SJCRH30 (cell line): ENCODE data around the gene PDCD1LG2. TPM values are rescaled to one million over a fixed set of nuclear protein-coding genes. Genes with fewer than 3 reads are reported as not detected.
"Not testable (repeated sequence)": the region's sequence is repeated elsewhere in the genome, so short reads cannot be mapped to it uniquely, and the experiment has no call there.

ENCODE experiments used
- DNase-seq, 2 experiments: peaks; one replicate each; pipeline ENCODE4 v3.0.0-alpha.2; 2015 to 2020
- H3K27ac ChIP-seq: fragments of 250-450 bp; sonication (Bioruptor Pico); 2 replicates; pipeline ENCODE4 v1.5.1; 2020; ENCODE audit warnings: mild to moderate bottlenecking, moderate library complexity
- H3K27me3 ChIP-seq: fragments of 250-450 bp; sonication (Bioruptor Pico); 2 replicates; pipeline ENCODE4 v1.5.1; 2020; ENCODE audit warnings: mild to moderate bottlenecking, moderate library complexity
- H3K36me3 ChIP-seq: fragments of 250-450 bp; sonication (Bioruptor Pico); 2 replicates; pipeline ENCODE4 v1.5.1; 2020; ENCODE audit warnings: mild to moderate bottlenecking, moderate library complexity
- H3K4me1 ChIP-seq: fragments of 250-450 bp; sonication (Bioruptor Pico); 2 replicates; pipeline ENCODE4 v1.5.1; 2020; ENCODE audit warnings: mild to moderate bottlenecking, moderate library complexity
- H3K4me3 ChIP-seq: fragments of 250-450 bp; sonication (Bioruptor Pico); 2 replicates; pipeline ENCODE4 v1.5.1; 2020; ENCODE audit warnings: mild to moderate bottlenecking, moderate library complexity
- H3K9me3 ChIP-seq: fragments of 250-450 bp; sonication (Bioruptor Pico); replicated peaks from 2 replicates; pipeline ENCODE4 v1.5.1; 2020; ENCODE audit warnings: mild to moderate bottlenecking, moderate library complexity
- total RNA-seq: library from RNA; depleted of rRNA; stranded (reverse); fragments of >200 nt; shearing (Covaris generic); gene quantifications from 2 replicates; pipeline ENCODE4 v1.2.3, GENCODE V29; 2014

Gene PDCD1LG2
- total RNA-seq, 1 experiment from 2014 or later, result 0.59 TPM

DNA sequence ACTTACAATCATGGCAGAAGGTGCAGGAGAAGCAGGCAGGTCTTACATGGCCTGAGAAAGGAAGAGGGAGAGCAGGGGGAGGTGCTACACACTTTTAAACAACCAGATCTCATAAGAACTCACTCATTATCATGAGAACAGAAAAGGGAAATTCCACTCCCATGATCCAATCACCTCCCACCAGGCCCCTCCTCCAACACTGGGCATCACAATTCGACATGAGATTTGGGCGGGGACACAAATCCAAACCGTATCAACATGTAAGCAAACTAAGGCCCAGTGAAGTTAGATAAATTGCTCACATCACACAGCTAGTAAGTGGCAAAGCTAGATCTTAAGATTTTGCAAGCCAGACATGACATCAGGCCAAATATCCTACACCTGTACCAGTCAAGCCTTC, 70.3 kb downstream of the PDCD1LG2 start:
- H3K36me3 ChIP-seq, result no peaks in the 10 kb centered on the region
- H3K4me1 ChIP-seq, result no peaks in the 10 kb centered on the region
- H3K27me3 ChIP-seq, result no peaks in the 10 kb centered on the region
- DNase-seq, result no peak
- H3K9me3 ChIP-seq, result no peaks in the 10 kb centered on the region
- H3K27ac ChIP-seq, result no peak overlapping the region
- no peak overlapping the region for H3K4me3 ChIP-seq

DNA sequence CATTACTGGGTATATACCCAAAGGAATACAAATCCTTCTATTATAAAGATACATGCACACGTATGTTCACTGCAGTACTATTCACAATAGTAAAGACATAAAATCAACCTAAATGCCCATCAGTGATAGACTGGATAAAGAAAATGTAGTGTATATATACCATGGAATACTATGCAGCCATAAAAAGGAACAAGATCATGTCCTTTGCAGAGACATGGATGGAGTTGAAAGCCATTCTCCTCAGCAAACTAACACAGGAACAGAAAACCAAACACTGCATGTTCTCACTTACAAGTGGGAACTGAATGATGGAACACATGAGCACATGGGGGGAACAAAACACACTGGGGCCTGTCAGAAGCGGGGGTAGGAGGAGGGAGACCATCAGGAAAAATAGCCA, 71.4 kb downstream of the PDCD1LG2 start:
- H3K4me3 ChIP-seq, H3K27me3 ChIP-seq, H3K4me1 ChIP-seq, DNase-seq, H3K27ac ChIP-seq, H3K36me3 ChIP-seq, H3K9me3 ChIP-seq: not testable (repeated sequence)

DNA sequence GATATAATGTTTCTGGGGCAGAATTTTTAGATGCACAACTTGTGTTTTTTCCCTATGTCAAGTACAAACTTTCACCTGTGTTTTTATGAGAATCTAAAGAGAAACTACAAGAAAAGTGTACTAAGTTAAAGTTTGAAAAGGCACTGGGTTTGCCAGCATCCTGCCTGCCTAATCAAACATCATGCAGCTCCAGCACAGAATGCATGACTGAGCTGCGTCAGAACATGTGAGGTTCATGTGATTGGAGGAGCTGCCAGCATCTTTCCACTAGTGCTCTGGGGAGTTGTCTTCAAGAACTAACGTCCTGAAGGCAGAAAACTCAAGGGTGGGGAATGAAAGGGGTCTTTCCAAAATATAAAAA, 72.5 kb downstream of the PDCD1LG2 start:
- no peak for DNase-seq
- Histone ChIP-seq H3K4me1 (no peaks in the 10 kb centered on the region), H3K27ac (no peak overlapping the region)

DNA sequence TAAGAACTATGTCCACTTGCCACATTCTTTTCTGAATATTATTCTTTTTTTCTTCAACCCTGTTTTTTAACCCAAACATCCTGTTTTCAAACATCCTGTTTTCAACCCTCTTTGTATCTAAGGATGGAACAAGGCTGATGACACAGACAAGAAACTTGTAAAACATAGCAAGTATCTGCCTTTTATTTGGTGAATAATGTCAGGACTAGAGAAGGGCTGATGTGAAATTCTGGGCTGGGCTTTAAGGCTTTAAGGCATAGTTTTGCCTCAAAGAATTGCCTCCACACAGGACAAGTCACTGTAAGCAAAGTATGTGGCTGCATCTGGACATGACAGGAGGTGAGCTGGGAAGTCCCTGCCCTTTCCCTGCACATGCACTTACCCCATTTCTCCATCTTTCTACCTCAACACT, 76.1 kb downstream of the PDCD1LG2 start:
- no peaks in the 10 kb centered on the region for H3K36me3 ChIP-seq
- no peak overlapping the region for H3K4me3 ChIP-seq
- no peak overlapping the region for H3K27ac ChIP-seq
- DNase-seq, result no peak
- no peaks in the 10 kb centered on the region for H3K4me1 ChIP-seq
- no peaks in the 10 kb centered on the region for H3K27me3 ChIP-seq
- no peaks in the 10 kb centered on the region for H3K9me3 ChIP-seq

More for the DNA sequence above, 72.5 kb downstream of the PDCD1LG2 start:
- Histone ChIP-seq H3K36me3 (no peaks in the 10 kb centered on the region), H3K9me3 (no peaks in the 10 kb centered on the region), H3K27me3 (no peaks in the 10 kb centered on the region), H3K4me3 (no peak overlapping the region)

DNA sequence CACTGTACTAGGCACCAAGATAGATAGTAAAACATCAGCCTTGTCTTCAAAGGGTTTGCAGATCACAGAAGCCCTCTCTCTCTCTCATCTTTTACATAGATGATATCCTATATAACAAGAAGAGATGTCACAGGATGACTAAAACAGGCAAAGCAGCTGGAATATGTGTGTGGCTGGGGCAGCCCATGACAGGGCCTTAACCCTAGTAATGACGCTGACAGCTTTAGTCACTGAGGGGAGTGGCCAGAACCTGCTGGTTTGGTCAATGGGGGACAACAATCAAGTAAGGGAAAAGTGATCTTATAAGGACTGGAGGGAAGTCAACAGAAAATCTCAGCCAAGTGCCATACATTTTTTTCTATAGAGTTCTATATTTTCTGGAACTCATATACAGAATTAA, 76.7 kb downstream of the PDCD1LG2 start:
- Histone ChIP-seq H3K4me3 (no peak overlapping the region), H3K4me1 (no peaks in the 10 kb centered on the region), H3K27ac (no peak overlapping the region), H3K9me3 (no peaks in the 10 kb centered on the region), H3K27me3 (no peaks in the 10 kb centered on the region), H3K36me3 (no peaks in the 10 kb centered on the region)
- no peak for DNase-seq

DNA sequence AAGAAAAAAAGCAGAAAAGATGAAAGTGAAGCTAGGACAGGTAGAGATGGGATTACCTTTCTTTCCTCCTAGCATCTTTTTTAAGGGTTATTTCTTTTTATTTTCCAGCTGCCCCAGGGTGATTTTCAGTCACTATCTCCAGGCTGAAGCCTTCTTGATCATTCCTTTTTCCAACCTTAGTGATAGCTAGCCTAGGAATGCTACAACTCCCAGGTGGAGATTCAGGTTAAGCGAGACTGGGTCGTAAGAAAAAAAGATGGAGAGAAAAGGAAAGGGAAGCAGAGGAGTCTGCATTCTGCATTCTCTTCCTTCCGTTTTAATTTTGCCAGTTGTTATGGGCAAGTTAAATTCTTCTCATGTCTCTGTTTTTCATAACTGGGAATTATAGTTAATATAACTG, 81.9 kb downstream of the PDCD1LG2 start:
- Histone ChIP-seq H3K27me3 (no peaks in the 10 kb centered on the region), H3K27ac (no peak overlapping the region), H3K4me3 (no peak overlapping the region), H3K36me3 (no peaks in the 10 kb centered on the region), H3K4me1 (no peaks in the 10 kb centered on the region), H3K9me3 (no peaks in the 10 kb centered on the region)
- no peak for DNase-seq

DNA sequence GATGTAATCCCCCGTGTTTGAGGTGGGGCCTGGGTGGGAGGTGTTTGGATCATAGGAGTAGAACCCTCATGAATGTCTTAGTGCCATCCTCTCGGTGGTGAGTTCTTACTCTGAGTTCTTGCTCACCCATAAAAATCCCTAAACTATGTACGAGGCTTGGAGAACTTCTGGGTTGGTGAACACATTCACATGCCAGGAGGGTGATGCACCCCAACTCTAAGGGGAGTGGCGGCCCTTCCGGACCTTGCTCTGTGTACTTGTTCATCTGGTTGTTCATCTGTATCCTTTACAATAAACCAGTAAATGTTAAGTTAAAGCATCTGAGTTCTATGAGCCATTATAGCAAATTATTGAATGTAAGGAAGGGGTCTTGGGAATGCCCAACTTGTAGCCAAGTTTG, 82.6 kb downstream of the PDCD1LG2 start:
- H3K36me3 ChIP-seq, result no peaks in the 10 kb centered on the region
- no peak overlapping the region for H3K4me3 ChIP-seq
- no peak overlapping the region for H3K27ac ChIP-seq
- no peaks in the 10 kb centered on the region for H3K9me3 ChIP-seq
- H3K27me3 ChIP-seq, result no peaks in the 10 kb centered on the region
- no peaks in the 10 kb centered on the region for H3K4me1 ChIP-seq
- no peak for DNase-seq

DNA sequence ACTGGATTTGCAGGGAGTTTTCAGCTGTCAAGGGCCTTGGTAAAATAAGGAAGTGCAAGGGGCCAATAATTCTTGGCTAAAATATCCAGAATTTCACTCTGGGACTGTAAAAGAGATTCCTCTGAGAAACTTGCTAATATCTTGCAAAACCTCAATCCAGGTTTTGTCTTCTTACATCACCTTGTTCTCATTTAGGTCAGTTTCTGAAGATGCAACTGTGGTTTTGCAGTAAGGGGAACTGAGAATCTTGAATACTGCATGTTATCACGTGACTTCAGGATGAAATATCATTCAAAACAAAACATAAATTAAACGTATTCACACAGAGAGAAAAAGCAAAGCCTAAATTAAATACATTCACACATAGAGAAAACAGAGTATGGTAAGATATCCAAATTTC, 83.6 kb downstream of the PDCD1LG2 start:
- no peaks in the 10 kb centered on the region for H3K36me3 ChIP-seq
- no peaks in the 10 kb centered on the region for H3K9me3 ChIP-seq
- H3K4me3 ChIP-seq, result no peak overlapping the region
- DNase-seq, result no peak
- no peaks in the 10 kb centered on the region for H3K27me3 ChIP-seq
- no peaks in the 10 kb centered on the region for H3K4me1 ChIP-seq
- no peak overlapping the region for H3K27ac ChIP-seq

DNA sequence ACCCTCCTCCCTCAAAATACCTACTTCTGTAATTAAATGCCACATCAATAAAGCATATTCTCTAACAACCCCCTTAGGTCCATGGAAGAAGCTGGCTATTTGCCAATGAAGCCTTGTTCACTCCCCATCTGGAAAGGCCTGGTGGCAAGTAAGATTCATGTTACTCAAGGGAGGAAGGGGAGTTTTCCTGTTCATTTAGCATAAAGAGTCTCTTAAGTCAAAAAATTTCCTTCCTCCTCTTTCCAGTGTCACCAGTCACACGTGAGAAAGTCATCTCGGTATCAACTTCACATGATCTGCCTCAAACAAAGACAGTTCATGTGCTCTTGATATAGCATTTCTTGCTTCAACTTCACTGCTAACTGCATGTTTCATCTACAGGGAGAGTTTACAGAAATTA, 85.8 kb downstream of the PDCD1LG2 start:
- H3K9me3 ChIP-seq, result no peaks in the 10 kb centered on the region
- no peak overlapping the region for H3K4me3 ChIP-seq
- H3K27ac ChIP-seq, result no peak overlapping the region
- H3K27me3 ChIP-seq, result no peaks in the 10 kb centered on the region
- DNase-seq, result no peak
- H3K4me1 ChIP-seq, result no peaks in the 10 kb centered on the region
- H3K36me3 ChIP-seq, result no peaks in the 10 kb centered on the region

DNA sequence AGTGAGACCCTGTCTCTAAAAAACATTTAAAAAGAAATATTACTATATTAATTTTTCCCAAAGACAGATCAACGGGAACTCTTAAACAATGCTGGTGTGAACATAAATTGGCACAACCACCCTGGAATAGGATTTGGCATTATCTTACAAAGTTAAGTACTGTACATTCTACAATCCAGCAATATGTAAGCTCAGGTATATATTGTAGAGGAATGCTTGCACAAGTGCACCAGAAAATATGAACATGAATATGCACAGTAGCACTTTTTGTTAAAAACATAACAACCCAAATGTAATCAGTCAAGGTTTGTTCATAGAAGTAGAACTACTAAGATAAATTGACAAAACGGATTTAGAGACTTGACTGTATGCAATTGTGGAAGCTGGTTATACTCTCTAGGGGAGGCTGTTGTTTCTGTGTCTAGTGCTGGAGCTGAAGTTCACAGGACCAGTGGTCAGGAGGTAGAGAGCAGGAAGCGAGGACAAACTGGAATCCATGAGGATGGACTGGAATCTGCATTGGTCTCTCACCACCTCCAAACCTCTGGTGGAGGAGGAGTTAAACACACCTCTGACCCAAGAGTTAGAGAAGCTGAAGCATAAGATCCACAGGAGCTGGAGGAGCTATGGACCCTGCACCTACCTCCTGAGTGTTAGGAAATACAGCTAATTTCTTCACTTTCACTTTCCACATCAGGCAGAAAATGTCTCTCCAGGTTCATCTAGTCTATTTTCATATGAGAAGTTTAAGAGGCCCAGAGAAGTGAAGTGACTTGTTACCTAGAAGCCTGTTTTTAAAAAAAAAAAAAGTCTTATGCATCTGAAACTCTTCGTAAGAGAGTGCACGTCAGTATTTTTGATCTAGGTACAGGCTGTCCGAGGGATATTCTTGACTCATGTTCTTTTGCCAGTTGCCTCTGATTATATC, 98.2 kb downstream of the PDCD1LG2 start:
- H3K27ac ChIP-seq, result no peak overlapping the region
- no peak for DNase-seq
- no peaks in the 10 kb centered on the region for H3K4me1 ChIP-seq
- no peaks in the 10 kb centered on the region for H3K36me3 ChIP-seq
- H3K27me3 ChIP-seq, result no peaks in the 10 kb centered on the region
- H3K9me3 ChIP-seq, result no peaks in the 10 kb centered on the region
- no peak overlapping the region for H3K4me3 ChIP-seq

DNA sequence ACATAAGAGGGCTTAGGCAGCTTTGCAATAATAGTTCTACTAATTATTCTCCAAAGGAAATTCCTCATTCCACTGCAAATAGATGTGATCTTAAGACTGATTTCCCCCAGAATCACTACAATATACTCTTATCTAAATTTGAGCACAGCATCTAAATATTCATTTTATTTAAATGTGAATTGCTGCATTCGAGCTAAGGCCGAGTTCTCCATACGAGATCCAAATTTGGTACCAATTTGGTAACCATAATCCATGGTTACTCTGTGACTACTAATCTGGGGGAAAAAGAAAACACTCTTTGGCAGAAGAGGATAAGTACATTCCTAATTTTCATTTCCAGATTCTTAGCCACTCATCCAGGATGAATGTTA, 98.9 kb downstream of the PDCD1LG2 start:
- no peak for DNase-seq
- no peaks in the 10 kb centered on the region for H3K27me3 ChIP-seq
- H3K36me3 ChIP-seq, result no peaks in the 10 kb centered on the region
- no peaks in the 10 kb centered on the region for H3K4me1 ChIP-seq
- H3K4me3 ChIP-seq, result no peak overlapping the region
- H3K27ac ChIP-seq, result no peak overlapping the region
- no peaks in the 10 kb centered on the region for H3K9me3 ChIP-seq

DNA sequence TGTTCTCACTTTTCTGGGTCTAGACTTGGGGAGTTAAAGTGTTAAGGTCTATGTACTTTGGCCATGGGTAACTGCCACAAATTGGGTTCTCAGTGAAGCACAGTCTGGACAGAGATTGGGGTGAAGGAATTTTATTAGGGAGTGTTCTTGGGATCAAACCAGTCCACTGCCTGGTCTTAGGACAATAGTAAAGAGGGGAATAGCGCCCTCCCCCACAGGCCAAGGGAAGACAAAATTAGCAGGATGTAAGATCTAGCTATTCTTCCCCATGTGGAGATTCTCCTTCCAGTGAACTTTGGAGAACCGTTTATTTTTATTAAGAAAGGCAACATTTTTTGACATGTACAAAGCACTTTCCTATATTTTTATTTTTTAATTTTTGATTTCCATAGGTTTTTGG, 100.2 kb downstream of the PDCD1LG2 start:
- H3K27me3 ChIP-seq, result no peaks in the 10 kb centered on the region
- no peak overlapping the region for H3K4me3 ChIP-seq
- no peaks in the 10 kb centered on the region for H3K36me3 ChIP-seq
- no peak for DNase-seq
- H3K27ac ChIP-seq, result no peak overlapping the region
- no peaks in the 10 kb centered on the region for H3K9me3 ChIP-seq
- H3K4me1 ChIP-seq, result no peaks in the 10 kb centered on the region

DNA sequence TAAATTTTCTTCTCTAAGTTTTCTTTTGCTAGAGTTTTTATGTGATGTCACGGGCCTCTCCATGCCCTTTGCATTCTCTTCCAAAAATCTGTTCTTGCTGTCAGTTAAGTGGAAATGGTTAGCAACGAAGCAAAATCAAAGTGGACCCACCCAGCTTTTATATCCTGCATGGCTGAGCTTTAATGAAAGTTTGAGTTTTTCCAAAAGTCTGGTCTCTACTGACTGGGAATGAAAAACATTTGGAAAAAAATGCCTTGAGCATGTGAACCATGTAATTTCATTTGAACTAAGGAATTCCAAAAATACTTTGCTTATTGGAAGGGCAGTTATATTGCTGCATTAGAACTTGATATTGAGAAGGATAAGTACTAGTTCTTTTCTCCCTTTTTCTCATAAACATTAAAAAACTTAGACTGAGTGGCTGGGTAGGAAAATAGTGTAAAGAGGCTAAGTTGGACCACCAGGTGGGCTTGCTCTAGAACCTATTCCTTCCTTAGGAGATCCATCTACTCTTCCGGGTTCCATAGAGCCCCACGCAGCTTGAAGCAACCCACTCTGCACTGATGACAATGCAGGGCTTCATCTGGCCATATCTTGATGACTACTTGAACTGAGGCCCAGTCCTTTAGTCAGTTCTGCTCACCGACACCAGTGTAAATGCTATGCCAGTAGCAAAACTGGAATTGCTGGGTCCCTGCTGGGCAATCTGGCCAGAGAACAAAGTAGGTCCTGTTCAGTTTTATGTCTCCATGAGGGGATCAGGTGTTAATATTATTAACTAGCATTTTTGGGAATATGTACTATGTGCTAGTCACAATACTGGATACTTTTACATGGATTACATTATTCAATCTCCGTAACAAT, 101.2 kb downstream of the PDCD1LG2 start:
- no peaks in the 10 kb centered on the region for H3K27me3 ChIP-seq
- no peaks in the 10 kb centered on the region for H3K4me1 ChIP-seq
- DNase-seq, result no peak
- no peaks in the 10 kb centered on the region for H3K36me3 ChIP-seq
- no peak overlapping the region for H3K4me3 ChIP-seq
- no peaks in the 10 kb centered on the region for H3K9me3 ChIP-seq
- no peak overlapping the region for H3K27ac ChIP-seq

DNA sequence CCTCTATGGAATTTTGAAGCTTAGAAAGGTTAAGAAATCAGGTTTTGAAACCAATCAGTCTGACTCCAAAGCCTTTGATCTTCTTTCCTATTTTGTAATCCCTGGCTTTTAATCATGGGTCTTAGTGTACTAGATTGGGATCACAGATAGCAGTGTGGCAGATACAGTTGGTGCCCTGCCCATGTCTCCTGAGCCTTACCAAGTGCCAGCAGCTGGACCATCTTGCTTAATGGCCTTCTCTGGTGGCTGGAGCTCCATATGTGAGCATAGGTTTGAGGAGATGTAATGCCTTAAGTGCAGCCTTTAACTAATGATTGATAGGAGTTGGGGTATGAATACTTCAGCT, 101.8 kb downstream of the PDCD1LG2 start:
- Histone ChIP-seq H3K27ac (no peak overlapping the region), H3K4me1 (no peaks in the 10 kb centered on the region)
- DNase-seq, result no peak

DNA sequence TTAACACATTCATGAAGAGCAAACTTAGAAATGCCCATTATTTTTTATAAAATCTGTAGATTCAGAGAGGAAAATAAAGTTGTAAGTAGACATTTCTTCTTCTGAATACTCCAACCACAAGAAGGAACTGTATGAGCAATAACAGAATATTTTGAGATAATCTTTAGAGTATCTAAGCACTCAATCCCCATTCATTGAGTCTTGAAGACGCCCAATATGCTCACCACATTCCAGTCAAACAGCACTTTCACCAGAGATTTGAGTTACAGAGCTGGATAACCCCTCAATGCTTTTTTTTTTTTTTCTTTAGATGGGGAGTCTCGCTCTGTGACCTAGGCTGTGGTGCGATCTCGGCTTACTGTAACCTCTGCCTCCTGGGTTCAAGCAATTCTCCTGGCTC, 103.9 kb downstream of the PDCD1LG2 start:
- H3K27me3 ChIP-seq, result no peaks in the 10 kb centered on the region
- no peaks in the 10 kb centered on the region for H3K9me3 ChIP-seq
- H3K4me1 ChIP-seq, result no peaks in the 10 kb centered on the region
- no peak overlapping the region for H3K27ac ChIP-seq
- H3K36me3 ChIP-seq, result no peaks in the 10 kb centered on the region; the same call in 1 of the 2 replicates
- no peak for DNase-seq
- H3K4me3 ChIP-seq, result no peak overlapping the region

More for the DNA sequence above, 101.8 kb downstream of the PDCD1LG2 start:
- Histone ChIP-seq H3K9me3 (no peaks in the 10 kb centered on the region), H3K36me3 (no peaks in the 10 kb centered on the region), H3K4me3 (no peak overlapping the region), H3K27me3 (no peaks in the 10 kb centered on the region)
